GM18517 (cell line): Measurements from ENCODE around the gene PACRG.

Experiments
- ATAC-seq: cut with Tn5 transposase; IDR thresholded peaks from one replicate; pipeline ENCODE4 v1.9.1; 2021; ENCODE audit warnings: mild to moderate bottlenecking, moderate library complexity; ENCODE audit not compliant: unreplicated experiment

Gene PACRG

GRCh38 chr6:162773996-162774395 lies 46.2 kb downstream of the PACRG start:
- ATAC-seq: no peak

GRCh38 chr6:162777091-162777490 lies 49.3 kb downstream of the PACRG start:
- ATAC-seq: no peak

- ATAC-seq: no peak
Measured at GRCh38 chr6:162778603-162779002, 50.8 kb downstream of the PACRG start.

- ATAC-seq: no peak
Measured at GRCh38 chr6:162785632-162786242, 58.0 kb downstream of the PACRG start.

GRCh38 chr6:162798546-162799266 lies 70.9 kb downstream of the PACRG start:
- no peak for ATAC-seq

GRCh38 chr6:162814426-162814973 lies 86.7 kb downstream of the PACRG start:
- ATAC-seq: no peak

- no peak for ATAC-seq
Measured at GRCh38 chr6:162817196-162817595, 89.4 kb downstream of the PACRG start.

GRCh38 chr6:162819284-162819683 lies 91.5 kb downstream of the PACRG start:
- ATAC-seq: no peak

GRCh38 chr6:162821102-162821501 lies 93.3 kb downstream of the PACRG start:
- ATAC-seq: no peak

- ATAC-seq: no peak
Measured at GRCh38 chr6:162825597-162825996, 97.8 kb downstream of the PACRG start.

GRCh38 chr6:162829013-162829742 lies 101.4 kb downstream of the PACRG start:
- no peak for ATAC-seq

GRCh38 chr6:162833776-162834175 lies 106.0 kb downstream of the PACRG start:
- ATAC-seq: no peak

GRCh38 chr6:162845972-162846371 lies 118.2 kb downstream of the PACRG start:
- ATAC-seq: no peak

- ATAC-seq: no peak
Measured at GRCh38 chr6:162846723-162847122, 118.9 kb downstream of the PACRG start.

GRCh38 chr6:162849269-162849668 lies 121.5 kb downstream of the PACRG start:
- ATAC-seq: no peak

- ATAC-seq: no peak
Measured at GRCh38 chr6:162852192-162852591, 124.4 kb downstream of the PACRG start.

- ATAC-seq: no peak
Measured at GRCh38 chr6:162852840-162853577, 125.2 kb downstream of the PACRG start.

GRCh38 chr6:162854228-162854627 lies 126.5 kb downstream of the PACRG start:
- no peak for ATAC-seq

GRCh38 chr6:162854734-162855191 lies 127.0 kb downstream of the PACRG start:
- ATAC-seq: no peak

GRCh38 chr6:162856885-162857284 lies 129.1 kb downstream of the PACRG start:
- no peak for ATAC-seq

GRCh38 chr6:162857326-162857725 lies 129.6 kb downstream of the PACRG start:
- no peak for ATAC-seq
